Hematopoietic multipotent progenitor cell (in vitro differentiated cells): ENCODE measurements around the gene ZNF385B. TPM values are rescaled to one million over a fixed set of nuclear protein-coding genes. Genes with fewer than 3 reads are reported as not detected.
"Not testable (repeated sequence)": the region's sequence is repeated elsewhere in the genome, so short reads cannot be mapped to it uniquely, and the experiment has no call there.

Experiments
- DNase-seq, 3 donors: peaks; one replicate each; pipeline ENCODE4 v3.0.0-alpha.2; 2011 to 2015; ENCODE audit warnings: low read depth in 2 of 3, low spot score in 2 of 3
- total RNA-seq: library from RNA; depleted of rRNA; stranded (reverse); fragments of >200 nt; gene quantifications from one replicate; pipeline ENCODE4 v1.2.3, GENCODE V29; 2012

Gene ZNF385B
- total RNA-seq, 1 donor, result not detected

DNA sequence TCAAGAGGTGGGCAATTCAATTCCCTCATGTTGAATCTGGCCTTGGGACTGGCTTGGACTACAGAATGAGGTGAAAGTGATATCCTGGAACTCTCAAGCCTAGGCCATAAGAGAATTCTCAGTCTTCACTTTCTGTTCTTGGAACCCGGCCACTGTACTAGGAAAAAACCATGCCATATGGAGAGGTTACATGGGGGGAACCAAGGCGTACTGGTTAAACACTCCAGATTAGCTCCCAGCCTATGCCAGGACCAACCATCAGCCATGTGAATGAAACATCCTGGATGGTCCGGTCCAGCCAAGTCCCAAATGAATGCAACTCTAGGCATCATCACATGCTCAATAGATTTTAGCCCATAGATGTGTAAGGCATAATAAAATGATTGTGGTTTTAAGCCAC is 56.4 kb downstream of the ZNF385B start:
- DNase-seq, result no peak

DNA sequence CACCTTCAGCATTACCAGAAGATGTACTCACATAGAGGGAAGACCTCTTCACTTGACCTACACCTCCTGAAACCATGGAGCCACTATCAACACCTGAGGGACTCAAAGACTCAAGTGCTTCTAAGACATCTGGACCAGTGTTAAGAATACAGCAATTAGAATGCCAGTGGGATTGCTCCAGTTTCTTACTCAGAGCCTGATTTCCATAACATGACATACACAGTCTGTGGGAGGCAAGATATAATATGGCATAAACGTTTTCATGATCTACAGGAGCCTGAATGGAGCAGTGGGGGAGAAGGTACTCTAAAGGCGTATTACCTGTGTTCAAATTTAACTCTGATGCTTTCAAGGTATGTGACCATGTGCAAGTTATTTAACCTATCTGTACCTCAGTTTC is 57.2 kb downstream of the ZNF385B start:
- no peak for DNase-seq

DNA sequence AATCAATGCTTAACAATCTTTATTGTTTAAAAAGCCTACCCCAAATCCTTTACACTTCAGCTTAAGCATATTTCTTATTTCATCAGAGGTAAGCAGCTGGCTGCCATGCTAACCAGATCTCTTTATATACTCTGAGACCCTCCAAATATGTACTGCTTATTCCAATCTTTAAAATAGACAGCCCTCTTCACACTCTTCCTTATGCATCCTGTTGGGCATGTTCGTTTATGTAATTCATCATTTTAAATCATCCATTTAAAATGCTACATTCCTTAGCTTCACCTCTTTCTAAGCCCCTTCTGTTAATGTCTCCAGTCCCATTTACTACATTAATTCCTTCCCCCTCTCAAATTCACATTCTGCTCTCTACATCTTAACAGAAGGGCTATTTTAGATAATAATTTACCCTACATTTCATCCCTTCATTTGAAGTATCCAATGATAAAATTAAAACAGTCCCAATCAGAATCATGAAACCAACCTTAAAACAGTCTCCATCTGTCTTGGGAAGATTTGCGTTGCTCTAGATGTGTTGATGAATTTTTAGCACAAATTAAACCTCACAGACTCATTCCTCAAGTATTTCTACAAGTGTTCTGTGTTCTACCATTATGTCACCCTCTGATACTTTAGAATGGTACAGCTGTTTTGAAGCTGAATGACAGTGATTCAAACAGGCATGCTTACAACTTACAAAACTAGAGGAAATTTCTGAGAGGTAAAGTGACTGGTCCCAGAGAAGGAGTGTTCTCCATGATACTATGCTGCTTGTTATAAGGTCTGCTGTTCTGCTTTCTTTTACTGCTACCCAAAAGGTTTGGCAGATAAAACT is 59.1 kb downstream of the ZNF385B start:
- DNase-seq, result no peak

DNA sequence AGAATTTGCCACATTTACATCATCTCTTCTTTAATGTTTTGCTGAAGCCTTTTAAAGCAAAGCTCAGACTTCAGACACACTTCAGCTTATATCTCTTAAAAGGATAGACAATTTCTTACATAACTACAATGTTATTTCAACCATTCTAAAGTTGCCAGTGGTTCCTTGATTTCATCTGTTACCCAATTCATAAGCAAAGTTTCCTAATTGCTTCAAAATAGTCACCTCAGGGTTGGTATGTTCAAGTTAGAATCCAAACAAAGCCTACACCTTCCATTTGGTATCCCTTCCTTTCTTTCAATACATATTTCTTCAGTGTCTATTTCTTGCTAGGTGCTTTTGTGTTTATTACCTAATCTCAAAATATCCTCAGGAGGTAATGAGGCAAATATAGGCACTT is 60.6 kb downstream of the ZNF385B start:
- no peak for DNase-seq

DNA sequence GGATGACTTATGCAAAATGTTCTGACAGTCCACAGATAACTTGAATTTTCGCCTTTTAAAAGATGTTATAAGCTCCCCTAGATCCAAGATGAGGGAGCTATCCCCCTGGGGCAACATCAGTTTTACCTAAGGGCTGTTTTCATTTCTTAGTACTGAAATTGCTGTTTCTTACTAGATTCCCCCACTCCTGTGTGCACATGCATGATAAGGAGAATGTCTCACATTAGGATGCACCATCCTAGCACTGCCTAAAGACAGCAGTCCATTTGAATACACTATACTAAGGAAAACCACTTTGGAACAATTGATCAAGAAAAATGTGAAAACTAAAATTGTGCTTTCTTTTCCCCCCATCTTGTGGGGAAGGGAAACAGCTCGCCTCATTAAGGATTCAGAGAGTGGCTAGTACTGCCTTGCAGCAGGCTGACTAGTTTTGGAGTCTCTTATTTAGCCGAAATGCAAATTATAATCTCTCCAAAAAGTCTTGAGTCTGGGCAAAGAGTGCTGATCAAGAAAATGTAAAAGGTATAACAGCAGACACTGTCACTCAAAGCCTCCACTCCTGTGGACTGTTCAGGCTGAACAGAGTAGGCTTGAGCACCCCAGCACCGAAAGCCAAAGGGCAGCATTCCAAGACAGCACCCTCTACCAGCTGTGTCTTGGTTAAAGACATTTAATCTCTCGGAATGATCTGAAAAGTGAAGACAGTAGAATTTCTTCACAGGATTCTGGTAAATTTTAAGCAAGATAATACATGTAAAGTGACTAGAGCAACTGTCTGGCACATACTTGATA is 65.0 kb downstream of the ZNF385B start:
- no peak for DNase-seq

DNA sequence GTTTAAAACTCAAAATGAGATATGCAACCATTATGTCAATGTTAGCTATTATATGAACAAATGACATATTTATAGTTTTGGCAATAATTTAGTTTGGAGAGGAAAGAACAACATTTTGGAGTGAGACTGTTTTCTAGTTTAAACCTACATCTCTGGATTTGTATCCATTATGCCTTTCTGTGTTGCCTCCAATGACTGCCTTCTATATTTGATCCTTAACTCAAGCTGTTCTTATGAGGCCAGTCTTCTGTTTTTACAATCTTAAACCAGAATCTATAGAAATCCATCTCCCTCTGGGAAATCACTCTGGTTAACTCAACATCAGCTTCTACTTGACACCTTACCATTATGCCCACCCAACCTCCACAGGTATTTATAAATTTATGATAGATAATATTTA is 67.5 kb downstream of the ZNF385B start:
- DNase-seq, result no peak

DNA sequence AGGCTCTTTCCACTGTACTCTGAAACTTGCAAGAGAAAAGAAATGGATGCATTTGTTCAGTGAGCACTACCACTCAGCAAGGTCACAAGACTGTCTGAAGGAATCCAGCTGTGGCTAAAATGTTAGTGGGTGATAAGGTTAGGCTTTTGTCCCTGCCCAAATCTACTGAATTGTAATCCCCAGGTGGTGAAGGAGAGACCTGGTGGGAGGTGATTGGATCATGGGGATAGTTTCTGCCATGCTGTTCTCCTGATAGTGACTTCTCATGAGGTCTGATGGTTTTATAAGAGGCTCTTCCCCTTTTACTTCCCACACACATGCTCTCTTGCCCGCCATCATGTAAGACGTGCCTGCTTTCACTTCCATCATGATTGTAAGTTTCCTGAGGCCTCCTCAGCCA is 68.2 kb downstream of the ZNF385B start:
- DNase-seq, result no peak

DNA sequence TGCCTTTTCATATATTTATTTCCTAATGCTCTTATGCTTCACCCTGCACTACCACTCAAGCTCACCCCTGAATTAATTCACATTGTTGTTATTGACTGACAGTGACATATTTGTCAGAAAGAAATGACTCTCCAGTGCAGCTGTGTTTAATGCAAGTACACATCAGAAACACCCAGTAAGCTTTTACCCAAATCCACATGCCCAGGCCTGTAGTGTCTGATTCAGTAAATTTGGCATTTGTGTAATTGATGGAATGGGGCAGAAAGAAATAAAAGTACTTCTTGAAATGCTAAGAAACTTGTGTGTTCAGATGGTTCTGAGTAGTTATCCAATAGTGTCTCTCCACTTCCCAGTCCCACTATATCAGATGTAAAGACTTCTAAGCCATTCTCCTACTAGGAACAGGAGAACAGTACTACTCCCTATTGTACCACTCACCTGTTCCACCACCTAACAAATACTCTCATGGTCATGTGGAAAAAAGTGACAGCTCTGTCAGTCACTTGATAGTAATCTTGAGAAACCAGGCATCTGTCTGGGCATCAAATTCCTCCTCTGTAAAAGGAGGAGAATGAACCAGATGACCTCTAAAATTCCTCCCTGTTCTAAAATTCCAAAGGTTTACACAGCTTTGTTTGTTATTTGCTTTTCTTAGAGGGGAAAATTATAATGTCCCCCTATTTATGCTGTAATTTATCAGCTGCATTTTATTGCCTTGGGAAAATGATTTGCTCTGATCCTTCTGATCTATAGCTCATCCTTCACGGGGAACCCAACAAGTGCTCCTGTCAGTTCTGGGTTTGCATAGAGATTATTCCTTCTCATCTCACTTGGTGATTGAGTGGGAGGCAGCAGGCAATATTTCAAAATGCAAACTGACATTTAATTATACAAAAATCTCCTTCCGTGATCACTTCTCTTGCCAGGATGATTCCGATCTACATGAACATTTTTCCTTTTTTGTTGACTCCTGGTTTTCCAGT is 70.9 kb downstream of the ZNF385B start:
- DNase-seq, result no peak

DNA sequence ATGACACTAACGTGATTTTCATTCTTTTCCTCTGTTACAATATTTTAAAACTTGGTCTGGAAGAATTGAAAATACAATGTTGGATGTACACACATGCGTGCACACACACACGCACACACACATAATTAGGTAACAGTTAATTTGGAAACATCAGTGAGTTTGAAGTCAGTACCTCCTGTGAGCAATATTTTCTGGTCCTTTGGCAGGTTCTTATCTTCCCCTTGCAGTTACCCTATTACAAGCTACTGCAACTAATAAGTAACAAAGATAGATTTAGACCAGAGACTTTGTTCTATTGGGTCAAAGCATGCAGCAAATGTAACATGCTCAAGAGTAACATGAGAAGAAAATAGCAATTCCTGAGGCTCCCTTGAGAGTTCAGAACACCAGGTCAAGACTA is 73.3 kb downstream of the ZNF385B start:
- no peak for DNase-seq

DNA sequence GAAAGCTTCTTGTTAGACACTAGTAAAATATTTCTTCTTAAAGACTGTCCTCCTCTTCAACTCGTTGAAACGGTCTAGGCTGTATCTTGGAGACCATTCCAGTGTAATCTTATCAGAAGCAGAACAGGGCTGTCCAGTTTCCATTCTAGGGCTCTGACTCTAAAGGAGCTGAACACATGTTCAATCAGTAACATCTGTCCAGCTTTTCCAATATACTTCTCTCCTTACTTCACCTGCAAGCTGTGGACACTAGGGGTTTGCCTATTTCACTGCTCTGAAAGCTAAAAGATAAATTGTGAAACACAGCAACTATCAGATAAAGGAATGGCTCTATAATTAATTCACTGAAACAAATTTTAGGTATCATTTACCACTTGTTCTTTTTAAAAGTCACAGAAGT is 73.8 kb downstream of the ZNF385B start:
- DNase-seq, result no peak

DNA sequence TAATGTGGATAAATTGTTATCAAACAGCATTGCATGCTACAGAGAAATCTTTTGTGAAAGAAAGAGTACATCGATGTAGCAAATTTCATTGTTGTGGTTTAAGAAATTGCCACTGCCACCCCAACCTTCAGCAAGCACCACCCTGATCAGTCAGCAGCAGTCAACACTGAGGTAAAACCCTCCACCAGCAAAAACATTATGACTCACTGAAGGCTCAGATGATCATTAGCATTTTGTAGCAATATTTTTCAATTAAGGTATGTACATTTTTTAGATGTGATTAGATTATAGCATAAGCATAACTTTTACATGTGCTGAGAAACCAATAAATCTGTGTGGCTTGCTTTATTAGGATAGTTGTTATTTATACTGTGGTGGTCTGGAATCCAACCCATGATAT is 75.5 kb downstream of the ZNF385B start:
- no peak for DNase-seq

DNA sequence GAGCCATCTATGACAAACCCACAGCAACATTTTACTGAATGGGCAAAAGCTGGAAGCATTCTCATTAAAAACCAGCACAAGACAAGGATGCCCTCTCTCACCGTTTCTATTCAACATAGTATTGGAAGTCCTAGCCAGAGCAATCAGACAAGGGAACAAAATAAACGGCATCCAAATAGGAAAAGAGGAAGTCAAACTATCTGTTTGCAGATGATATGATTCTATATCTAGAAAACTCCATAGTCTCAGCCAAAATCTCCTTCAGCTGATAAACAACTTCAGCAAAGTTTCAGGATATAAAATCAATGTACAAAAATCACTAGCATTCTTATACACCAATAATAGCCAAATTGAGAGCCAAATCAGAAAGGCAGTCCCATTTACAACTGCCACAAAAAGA is 79.1 kb downstream of the ZNF385B start:
- DNase-seq, result not testable (repeated sequence)

DNA sequence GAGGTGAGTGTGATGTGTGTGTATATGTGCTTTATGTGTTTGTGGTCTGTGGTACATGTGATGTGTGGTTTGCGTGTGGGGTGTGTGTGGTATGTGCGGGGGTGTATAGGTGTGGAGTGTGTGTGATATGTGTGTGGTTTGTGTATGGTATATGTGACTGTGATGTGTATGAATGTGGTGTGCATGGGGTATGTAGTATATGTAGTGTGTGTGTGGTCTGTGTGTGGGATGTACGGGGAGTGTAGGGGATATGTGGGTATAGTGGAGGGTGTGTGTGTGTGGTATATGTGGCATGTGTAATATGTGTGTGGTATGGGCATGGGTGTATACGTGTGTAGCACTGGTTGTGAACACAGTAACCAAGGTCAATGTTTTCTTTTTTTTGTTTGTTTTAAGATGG is 87.4 kb downstream of the ZNF385B start:
- DNase-seq, result no peak

DNA sequence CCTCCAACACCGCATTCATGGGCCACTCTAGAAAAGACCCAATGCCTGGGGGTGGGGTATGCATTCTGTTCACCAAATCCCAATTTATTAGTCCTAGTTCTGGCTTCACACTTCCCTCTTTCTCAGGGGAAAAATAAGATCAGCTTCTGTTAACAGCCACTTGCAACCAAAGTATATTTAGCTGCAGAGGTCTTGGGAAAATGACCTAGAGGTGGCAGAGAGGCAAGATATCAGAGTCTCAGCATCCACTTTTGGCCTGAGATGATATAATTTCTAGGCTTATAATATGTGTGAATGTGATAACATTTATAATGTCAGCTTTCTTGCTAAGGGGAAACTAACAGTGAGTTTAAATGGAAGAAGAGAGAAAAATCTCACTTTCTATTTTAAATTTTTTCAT is 89.1 kb downstream of the ZNF385B start:
- no peak for DNase-seq

DNA sequence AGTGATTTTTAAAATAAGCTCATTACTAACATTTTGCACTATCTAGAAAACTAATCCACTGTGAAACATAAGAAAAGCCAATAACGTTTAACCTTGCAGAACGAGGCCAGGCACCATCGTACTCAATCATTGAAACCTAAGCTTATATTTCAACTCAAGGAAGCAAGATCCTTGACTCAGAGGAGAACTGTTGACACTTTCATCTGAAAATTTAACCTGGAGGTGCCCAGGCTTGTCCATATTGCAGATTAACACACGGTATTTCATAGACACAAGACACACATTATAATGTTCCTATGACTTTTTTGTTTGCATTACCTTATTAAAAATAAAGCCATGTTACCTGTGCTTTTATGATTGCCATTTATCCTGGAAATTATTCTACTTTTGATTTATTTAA is 89.6 kb downstream of the ZNF385B start:
- DNase-seq, result no peak

DNA sequence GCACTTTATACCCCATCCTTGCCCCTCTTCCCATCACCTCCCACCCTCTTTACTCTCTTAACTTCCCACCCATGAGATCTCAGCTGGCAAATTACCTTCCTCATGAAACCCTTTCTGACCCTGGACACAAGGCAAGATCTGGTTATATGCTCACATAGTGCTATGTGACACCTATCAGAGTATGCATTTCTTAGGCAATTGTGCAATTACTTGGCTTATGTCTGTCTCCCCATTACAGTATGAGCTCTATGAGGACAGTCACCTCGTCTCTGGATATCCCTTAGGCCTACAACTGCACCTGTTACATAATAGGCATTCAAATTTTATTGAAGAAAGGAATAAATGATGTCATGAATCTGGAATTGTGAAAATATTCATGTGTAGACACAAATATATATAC is 91.4 kb downstream of the ZNF385B start:
- no peak for DNase-seq

DNA sequence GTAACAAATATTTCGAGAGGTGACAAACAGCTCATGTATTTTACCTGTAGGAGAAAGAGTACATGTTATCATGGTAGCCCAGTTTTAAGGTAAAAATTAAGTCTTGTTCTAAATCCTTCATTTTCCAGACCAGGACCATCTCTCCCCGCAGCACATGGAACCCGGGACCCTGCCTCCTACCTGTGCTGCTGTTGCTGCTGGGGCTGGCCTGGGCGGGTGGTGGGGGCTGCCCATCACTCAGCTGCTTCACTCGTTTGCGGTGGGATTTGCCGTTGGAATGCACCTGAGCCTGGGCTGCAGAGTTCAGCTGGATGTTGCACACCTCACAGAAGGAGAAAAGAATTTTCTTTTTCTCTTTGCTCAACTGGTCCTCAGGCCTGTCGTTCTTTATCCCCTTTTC is 92.1 kb downstream of the ZNF385B start:
- DNase-seq, result no peak

DNA sequence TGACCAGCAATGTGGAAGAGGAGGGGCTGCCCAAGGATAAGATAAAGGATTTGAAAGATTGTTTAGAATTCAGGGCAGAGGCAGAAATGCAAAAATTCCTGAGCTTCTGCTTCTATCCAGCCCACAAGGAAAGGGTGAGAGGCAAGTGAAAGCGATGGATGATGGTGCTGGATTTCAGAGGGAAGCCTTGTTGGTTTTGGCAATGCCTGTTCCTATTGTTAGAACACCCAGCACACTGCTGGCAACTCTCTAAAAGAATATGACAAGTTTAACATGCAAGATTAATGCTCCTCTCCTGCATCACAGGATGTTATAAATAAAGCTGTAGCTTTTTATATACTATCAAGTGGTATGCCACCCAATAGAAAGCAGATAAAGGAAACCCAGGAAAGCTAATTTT is 92.6 kb downstream of the ZNF385B start:
- DNase-seq, result no peak

DNA sequence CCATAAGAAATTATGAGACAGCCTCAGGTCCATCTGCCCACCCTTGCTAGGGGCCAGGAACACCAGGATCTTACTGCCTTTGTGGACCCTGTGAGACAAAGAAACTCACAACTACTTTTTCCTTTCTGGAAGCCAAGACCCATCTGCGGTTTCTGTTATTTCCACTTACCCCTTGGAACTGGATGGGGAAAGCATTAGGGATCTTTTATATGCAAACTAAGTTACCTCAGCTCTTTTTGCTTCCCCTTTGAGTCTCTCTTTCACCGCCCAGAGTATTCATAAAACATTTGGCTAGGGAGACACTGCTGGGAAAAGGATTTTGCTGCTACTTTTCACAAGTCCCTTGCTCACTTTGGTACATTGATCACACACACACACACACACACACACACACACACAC is 95.7 kb downstream of the ZNF385B start:
- no peak for DNase-seq

DNA sequence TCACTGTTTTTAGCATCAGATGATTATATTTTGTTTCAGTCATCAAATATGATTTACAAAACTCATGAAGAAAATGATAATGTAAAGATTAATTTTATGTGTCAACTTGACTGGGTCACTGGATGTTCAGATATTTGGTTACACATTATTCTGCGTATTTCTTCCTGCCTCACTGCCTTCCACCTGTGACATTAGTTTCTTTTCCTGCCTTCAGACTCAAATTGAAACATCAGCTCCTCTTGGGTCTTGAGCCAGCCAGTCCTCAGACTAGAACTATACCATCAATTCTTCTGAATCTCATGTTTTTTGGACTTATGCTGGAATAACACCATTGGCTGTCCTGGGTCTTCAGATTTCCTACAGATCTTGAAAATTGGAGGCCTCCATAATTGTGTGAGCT is 96.7 kb downstream of the ZNF385B start:
- DNase-seq, result no peak

DNA sequence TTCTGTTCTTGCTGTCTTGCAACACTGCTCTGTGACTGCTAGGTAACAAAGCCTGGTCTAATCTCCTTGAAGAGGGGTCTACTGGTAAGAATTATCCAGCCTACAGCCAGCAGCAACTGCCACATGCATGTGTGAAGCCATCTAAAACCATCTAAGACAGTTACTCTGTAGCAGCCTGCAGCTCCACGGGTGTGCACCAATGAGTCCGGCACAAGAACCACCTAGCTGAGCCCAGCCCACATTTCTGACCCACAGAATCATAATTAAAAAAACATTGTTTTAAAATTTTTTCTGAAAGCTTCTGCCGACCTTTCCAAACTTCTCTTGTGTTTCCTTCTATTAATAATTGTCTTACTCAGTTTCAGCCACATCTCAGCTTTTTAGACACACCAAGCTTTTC is 102.8 kb downstream of the ZNF385B start:
- DNase-seq, result no peak
